T-helper 22 cell (primary cell): ENCODE results near the gene TNFSF8.

Experiments
- DNase-seq: peaks from one replicate; pipeline ENCODE4 v3.0.0-alpha.2; 2020; ENCODE audit warnings: low read depth

Gene TNFSF8, protein sequence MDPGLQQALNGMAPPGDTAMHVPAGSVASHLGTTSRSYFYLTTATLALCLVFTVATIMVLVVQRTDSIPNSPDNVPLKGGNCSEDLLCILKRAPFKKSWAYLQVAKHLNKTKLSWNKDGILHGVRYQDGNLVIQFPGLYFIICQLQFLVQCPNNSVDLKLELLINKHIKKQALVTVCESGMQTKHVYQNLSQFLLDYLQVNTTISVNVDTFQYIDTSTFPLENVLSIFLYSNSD

DNA sequence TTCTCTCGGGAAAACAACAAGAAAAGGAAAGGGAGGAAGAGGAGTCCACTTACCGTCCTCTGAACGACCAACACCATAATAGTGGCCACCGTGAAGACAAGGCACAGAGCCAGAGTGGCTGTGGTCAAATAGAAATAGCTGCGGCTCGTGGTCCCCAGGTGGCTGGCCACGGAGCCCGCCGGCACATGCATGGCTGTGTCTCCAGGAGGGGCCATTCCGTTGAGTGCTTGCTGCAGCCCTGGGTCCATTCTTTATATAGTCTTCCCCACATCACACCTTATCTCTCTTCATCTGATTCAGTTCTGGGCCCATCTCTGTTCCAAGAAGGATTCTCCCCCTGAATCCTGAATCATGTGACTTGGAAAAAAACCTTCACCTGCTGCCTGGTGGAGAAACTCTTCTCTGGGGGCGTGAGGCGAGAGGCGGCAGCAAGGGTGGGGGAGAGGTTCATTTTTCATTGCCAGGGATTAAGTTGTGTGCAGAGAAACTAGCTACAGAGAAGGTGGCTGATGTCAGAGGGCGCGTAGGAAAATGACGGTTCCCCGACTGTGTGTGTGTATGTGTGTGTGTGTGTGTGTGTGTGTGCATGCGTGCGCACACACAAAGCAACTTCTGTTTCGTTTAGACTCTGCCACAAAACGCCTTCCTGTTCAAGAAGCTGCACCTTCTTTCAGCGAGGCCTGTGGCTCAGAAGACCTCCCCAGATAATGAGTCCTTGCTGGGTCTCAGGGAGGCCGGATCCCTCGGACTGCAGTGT lies at the start of gene TNFSF8:
TSS of gene TNFSF8 (minus strand) at position 536 of the 757 bp plus-strand sequence. CDS start at position 248, 288 bp downstream.
- DNase-seq: peak; percentile 42

GRCh38 chr9:114973216-114973615 lies 42.8 kb upstream of the TNFSF8 start:
- DNase-seq: no peak

- DNase-seq: no peak
Measured at GRCh38 chr9:114972510-114973136, 42.2 kb upstream of the TNFSF8 start.

GRCh38 chr9:114969269-114969668 lies 38.9 kb upstream of the TNFSF8 start:
- no peak for DNase-seq

- DNase-seq: no peak
Measured at GRCh38 chr9:114968671-114969070, 38.3 kb upstream of the TNFSF8 start.

DNA sequence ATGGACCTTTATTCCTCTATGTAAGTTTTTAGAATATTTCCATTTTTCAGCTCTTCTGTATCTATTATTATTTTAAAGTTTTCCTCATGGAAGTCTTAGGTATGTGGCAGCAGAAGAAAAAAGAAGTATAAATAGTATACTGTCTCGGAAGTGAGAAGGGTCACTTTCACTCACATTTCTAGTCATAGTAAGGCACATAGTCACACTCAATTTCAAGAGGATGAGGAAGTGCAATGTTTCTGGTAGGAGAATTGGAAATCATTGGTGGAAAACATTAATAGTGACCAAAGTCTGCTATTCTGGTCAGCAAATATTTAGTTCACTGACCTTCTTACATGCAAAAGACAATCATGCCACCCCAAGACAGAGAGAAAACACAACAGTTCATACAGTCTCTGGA lies 35.2 kb upstream of the TNFSF8 start:
- no peak for DNase-seq

GRCh38 chr9:114962809-114963208 lies 32.4 kb upstream of the TNFSF8 start:
- no peak for DNase-seq

DNA sequence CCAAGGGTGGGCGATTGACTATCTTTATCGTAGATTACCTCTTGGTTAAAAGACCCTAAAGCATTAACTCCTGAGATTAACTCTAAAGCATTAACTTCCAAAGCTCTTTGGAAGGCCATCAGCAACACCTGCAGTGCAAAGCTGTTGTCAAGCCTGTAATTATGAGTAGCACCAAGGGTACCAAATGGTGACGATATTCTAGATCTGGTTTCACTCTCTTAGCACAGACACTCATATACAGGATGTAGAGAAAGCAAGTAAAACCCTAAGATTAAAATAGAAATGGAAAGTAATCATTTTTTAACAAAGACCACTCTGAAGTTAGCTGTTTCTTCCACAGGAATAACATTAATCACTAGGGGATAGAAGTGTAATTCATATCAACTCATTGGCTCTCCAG lies 29.9 kb upstream of the TNFSF8 start:
- DNase-seq: no peak

GRCh38 chr9:114958844-114959235 lies 28.4 kb upstream of the TNFSF8 start:
- no peak for DNase-seq

DNA sequence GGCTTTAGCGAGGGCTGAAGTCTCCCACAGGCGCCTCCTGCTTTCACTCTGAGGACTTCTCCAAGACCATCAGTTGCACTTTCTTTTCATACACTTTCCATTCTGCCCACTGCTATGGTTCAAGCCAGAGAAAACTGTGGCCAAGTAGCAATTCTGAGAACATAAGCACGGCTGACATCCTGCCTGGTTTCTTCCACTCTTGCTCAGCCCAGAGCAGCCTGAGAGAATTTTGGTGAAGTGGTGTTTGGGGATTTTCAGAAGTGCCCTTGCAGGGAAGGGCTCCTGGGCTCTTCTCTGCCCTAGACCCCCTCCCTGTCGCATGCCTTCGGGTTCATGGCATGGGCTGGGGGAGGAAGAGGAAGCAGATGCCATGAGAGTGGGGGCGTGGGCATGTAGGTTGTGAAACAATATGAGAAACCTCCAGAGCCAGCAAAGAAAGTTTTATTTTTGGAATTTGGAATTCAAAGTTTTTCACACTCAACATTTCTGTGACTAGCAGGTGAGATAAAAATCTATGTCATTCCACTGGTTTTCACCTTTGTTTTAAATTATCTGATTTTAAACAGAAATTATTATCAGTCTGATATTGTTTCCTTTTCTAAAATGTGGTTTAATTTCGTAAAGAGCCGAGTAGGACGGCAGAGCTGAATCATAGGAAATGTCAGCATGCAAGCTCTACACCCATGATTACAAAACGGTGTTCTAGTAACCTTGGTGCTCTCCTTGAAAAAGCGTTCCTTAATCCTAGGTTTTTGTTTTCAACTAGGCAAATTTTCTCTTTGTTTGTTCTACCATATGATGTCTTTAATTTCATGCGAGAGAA lies 27.8 kb upstream of the TNFSF8 start:
- no peak for DNase-seq

GRCh38 chr9:114957558-114957957 lies 27.2 kb upstream of the TNFSF8 start:
- DNase-seq: no peak

- no peak for DNase-seq
Measured at GRCh38 chr9:114954956-114955582, 24.7 kb upstream of the TNFSF8 start.

GRCh38 chr9:114953959-114954358 lies 23.6 kb upstream of the TNFSF8 start:
- DNase-seq: no peak

- no peak for DNase-seq
Measured at GRCh38 chr9:114953046-114953445, 22.7 kb upstream of the TNFSF8 start.

DNA sequence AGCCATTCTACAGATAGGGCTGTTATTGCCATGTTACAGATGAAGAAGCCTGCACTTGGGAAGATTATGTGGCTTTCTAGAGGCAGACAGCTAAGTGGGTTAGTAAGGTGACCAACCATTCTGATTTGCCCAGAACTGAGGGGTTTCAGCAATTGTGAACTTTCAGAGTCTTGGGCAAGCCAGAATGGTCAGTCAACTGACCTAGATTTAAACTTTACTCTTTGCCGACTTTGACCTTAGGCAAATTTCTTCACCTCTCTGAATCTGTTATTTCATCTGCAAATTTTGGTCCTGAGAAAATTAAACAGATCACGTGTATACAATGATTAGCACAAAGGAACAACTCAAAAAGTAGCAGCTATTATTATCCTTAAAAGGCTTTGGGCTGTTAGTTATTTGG lies 20.4 kb upstream of the TNFSF8 start:
- no peak for DNase-seq

DNA sequence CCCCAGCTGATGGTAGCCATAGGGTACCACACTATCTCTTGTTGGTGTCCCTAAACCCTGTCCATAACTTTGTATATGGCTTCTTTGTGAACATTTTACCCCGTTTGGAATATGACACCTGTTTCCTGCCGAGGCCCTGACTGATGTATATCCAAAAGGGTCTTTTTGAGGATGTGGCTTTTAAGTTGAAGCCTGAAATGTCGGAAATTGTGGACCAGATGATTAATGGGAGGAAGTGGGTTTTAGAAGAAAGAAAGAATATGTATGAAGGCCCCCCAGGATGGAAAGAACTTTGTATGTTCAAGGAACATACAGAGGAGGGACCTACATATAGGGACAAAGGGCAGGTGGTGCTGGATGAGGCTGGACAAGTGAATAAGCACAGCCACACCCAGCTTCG lies 16.7 kb upstream of the TNFSF8 start:
- DNase-seq: no peak

DNA sequence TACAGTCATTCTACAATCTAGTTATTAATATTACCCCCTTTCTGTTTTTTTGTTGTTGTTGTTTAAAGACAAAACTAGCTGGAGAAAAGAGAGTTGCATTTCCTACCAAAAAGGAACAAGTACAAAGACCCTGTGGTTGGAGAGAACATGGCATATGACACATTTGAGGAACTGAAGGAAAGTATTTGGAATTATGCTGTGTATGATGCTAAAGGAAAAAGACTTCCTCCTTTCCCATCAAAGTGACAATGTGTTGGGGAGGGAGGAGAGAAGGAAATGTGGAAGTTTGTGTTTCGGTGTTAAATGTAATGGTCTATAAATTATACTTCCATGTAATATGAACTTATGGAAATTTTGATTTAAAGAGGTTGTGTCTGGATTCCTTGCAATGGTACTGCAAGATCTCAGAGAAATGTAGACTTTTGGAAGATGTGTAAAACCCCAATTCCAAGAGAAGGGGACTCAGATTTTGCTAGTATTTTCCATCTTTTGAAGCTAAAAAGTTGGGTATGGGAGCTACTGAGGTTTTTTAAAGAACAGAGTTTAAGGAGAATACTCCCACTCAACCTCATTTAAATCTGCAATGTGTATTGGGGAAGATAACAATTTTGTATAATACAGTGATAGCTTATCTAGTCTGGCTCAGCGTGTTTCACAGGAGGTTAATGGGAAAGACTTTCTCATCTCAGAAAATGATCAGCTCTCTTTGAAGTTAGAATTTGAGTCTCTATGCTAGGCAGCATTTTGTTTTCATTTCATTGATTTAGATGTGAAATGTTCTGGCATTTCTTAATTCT lies 15.4 kb upstream of the TNFSF8 start:
- no peak for DNase-seq

- DNase-seq: no peak
Measured at GRCh38 chr9:114941376-114941775, 11.0 kb upstream of the TNFSF8 start.

DNA sequence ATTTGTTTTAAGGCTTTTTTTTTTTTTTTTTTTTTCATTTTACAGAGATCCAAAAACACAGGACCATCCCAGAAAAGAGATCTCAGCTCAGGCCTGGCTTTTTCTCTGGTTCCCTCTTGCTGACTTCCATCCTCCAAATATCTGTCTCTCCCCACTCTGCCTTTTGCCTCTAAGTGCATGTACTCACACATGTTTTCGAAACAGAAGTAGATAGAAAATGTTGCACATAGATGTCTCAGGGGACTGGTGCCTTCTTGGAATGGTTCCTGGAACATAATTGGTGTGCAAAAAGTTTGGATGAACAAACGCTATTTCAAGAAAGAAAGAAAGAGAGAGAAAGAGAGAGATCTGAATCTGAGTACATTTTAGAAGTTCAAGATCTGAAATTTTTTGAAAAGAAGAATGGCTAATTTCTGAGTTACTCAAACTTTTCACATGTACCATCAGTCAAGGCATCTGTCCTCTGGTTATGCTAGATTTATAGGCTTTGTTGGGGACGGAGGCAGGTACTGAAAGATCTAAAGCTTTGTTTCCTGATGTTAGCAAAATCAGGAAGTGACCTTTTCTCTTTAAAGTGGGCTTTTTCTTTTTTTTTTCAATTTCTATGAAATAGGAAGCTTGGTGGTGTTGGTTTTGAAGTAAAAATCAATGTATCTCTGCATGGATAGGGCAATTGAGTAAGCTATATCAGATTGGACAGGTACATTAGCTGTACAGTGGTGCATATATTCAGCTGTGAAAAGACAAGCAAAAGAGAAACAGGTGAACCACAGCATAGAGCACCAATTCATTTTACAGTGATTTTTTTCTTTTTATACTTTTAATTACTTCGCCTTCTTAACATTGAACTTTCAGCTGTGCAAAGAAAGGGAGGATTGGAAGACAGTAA lies 8.5 kb upstream of the TNFSF8 start:
- DNase-seq: no peak

- no peak for DNase-seq
Measured at GRCh38 chr9:114937516-114937915, 7.1 kb upstream of the TNFSF8 start.
